DND-41 (cell line): Measurements from ENCODE around the gene LSM14A.
"Not testable (repeated sequence)": the region's sequence is repeated elsewhere in the genome, so short reads cannot be mapped to it uniquely, and the experiment has no call there.

Experiments
- ATAC-seq: fragments of 200-7000 bp; cut with Tn5 transposase; 3 replicates; pipeline ENCODE4 v1.9.1; 2021; ENCODE audit warnings: low read depth; ENCODE audit not compliant: insufficient read depth
- DNase-seq: peaks from one replicate; pipeline ENCODE4 v3.0.0-alpha.2; 2020
- H2AFZ ChIP-seq: 2 replicates; pipeline ENCODE4 v1.6.0; 2012; ENCODE audit warnings: low read depth, low read length
- H3K27ac ChIP-seq: 2 replicates; pipeline ENCODE4 v1.5.1; 2012; ENCODE audit warnings: low read length, inconsistent platforms
- H3K27me3 ChIP-seq: fragments of 200-600 bp; sonication (generic); 2 replicates; pipeline ENCODE4 v1.6.0; 2012; ENCODE audit warnings: low read length, mild to moderate bottlenecking, inconsistent platforms; ENCODE audit not compliant: insufficient read depth, poor library complexity
- H3K36me3 ChIP-seq: 2 replicates; pipeline ENCODE4 v1.5.1; 2012; ENCODE audit warnings: low read length, inconsistent platforms; ENCODE audit not compliant: insufficient read depth
- H3K4me1 ChIP-seq: 2 replicates; pipeline ENCODE4 v1.5.1; 2012; ENCODE audit warnings: mild to moderate bottlenecking, low read length; ENCODE audit not compliant: insufficient read depth
- H3K4me2 ChIP-seq: 2 replicates; pipeline ENCODE4 v1.6.0; 2012; ENCODE audit warnings: mild to moderate bottlenecking, moderate library complexity, low read length, inconsistent platforms; ENCODE audit not compliant: insufficient read depth
- H3K4me3 ChIP-seq, 2 experiments: fragments of 200-600 bp in 1 of 2; shearing (Covaris generic) in 1 of 2; 2 replicates each; pipeline ENCODE4 v1.5.1; 2012 to 2016; ENCODE audit warnings: inconsistent platforms in 2 of 2, low read length in 2 of 2, mild to moderate bottlenecking in 2 of 2, low read depth in 1 of 2, moderate library complexity in 1 of 2
- H3K79me2 ChIP-seq: 2 replicates; pipeline ENCODE4 v1.6.0; 2012; ENCODE audit warnings: low read length, inconsistent platforms; ENCODE audit not compliant: insufficient read depth
- H3K9ac ChIP-seq: 2 replicates; pipeline ENCODE4 v1.6.0; 2012; ENCODE audit warnings: low read depth, mild to moderate bottlenecking, inconsistent platforms, low read length, moderate library complexity
- H3K9me3 ChIP-seq: 2 replicates; pipeline ENCODE4 v1.5.1; 2012; ENCODE audit warnings: low read length, moderate library complexity, mild to moderate bottlenecking, inconsistent platforms; ENCODE audit not compliant: insufficient read depth, severe bottlenecking
- H4K20me1 ChIP-seq: 2 replicates; pipeline ENCODE4 v1.6.0; 2012; ENCODE audit warnings: low read length; ENCODE audit not compliant: insufficient read depth
- EZH2 ChIP-seq: IDR thresholded peaks from 3 replicates; pipeline ENCODE4 v1.6.1; 2012; ENCODE audit warnings: borderline replicate concordance, low read depth, mild to moderate bottlenecking, moderate library complexity, low read length, inconsistent platforms; ENCODE audit not compliant: severe bottlenecking
- TF ChIP-seq, protein P1 (sequence below): IDR thresholded peaks from 2 replicates; pipeline ENCODE4 v1.5.1; 2012; ENCODE audit warnings: borderline replicate concordance, low read length, moderate library complexity, mild to moderate bottlenecking; ENCODE audit not compliant: poor library complexity, severe bottlenecking; ENCODE audit errors: extremely low read depth

Gene LSM14A

GRCh38 chr19:34173193-34173956 lies 1.1 kb downstream of the LSM14A start:
- peaks cover 45% of the 10 kb centered on the region for H4K20me1 ChIP-seq

DNA sequence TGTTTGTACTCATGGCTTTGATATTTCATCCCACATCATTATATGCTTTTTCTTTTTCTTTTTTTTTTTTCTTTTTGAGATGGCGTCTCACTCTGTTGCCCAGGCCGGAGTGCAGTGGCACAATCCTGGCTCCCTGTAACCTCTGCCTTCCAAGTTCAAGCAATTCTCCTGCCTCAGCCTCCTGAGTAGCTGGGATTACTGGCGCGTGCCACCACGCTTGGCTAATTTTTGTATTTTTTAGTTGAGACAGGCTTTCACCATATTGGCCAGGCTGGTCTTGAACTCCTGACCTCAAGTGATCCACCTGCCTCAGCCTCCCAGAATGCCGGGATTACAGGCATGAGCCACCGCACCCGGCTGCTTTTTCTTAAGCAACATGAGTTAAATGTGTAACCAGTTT lies 2.9 kb downstream of the LSM14A start:
- peaks cover 44% of the 10 kb centered on the region for H3K36me3 ChIP-seq
- H3K4me1 ChIP-seq = peaks cover 59% of the 10 kb centered on the region
- H3K9me3 ChIP-seq, H3K27ac ChIP-seq, ATAC-seq, DNase-seq, H3K27me3 ChIP-seq, H2AFZ ChIP-seq: not testable (repeated sequence)
- H3K4me2 ChIP-seq = peak overlapping the region; percentile 91
- peaks cover 87% of the 10 kb centered on the region for H3K79me2 ChIP-seq
- H4K20me1 ChIP-seq = peaks cover 62% of the 10 kb centered on the region
- peak overlapping the region in 1 of 2 experiments; percentile 29; a peak in 1 of 4 replicates for H3K4me3 ChIP-seq
- 0 out of 2 replicates have a peak overlapping the region, but pooled peaks have one; percentile 92 for H3K9ac ChIP-seq

More at GRCh38 chr19:34173193-34173956, 1.1 kb downstream of the LSM14A start:
- Histone ChIP-seq H3K9ac (peak overlapping the region; percentile 92), H3K79me2 (peaks cover 69% of the 10 kb centered on the region), H3K36me3 (peaks cover 31% of the 10 kb centered on the region), H3K4me3 (peak overlapping the region; percentile 76 to 96), H3K27me3 (no peaks in the 10 kb centered on the region), H3K27ac (peak overlapping the region; percentile 87), H3K4me2 (peak overlapping the region; percentile 91), H3K4me1 (peaks cover 55% of the 10 kb centered on the region), H3K9me3 (no peaks in the 10 kb centered on the region), H2AFZ (peak overlapping the region; percentile 93)
- ATAC-seq (peak; percentile 43; the same call in 2 of the 3 replicates), DNase-seq (peak; percentile 30)
- TF ChIP-seq, protein P1, sequence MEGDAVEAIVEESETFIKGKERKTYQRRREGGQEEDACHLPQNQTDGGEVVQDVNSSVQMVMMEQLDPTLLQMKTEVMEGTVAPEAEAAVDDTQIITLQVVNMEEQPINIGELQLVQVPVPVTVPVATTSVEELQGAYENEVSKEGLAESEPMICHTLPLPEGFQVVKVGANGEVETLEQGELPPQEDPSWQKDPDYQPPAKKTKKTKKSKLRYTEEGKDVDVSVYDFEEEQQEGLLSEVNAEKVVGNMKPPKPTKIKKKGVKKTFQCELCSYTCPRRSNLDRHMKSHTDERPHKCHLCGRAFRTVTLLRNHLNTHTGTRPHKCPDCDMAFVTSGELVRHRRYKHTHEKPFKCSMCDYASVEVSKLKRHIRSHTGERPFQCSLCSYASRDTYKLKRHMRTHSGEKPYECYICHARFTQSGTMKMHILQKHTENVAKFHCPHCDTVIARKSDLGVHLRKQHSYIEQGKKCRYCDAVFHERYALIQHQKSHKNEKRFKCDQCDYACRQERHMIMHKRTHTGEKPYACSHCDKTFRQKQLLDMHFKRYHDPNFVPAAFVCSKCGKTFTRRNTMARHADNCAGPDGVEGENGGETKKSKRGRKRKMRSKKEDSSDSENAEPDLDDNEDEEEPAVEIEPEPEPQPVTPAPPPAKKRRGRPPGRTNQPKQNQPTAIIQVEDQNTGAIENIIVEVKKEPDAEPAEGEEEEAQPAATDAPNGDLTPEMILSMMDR = no peak
- TF ChIP-seq EZH2 = no peak

DNA sequence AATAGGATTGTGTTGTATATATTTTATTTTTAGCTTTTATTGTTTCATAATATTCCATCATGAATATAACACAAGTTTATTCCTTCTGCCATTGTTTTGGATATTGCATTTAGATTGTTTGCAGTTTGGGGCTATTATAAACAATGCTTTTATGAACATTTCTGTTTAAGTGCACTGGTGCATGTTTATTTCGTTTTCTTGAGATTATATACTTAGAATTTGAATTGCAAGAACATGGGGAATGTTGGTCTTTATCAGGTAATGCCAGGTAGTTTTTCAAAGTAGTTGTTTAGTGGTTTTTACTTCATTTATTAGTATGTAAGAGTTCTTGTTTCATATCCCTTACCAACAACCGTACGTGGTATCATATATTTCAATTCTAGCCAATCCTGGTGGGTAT lies 4.3 kb downstream of the LSM14A start:
- Histone ChIP-seq H3K27ac (no peak overlapping the region), H3K27me3 (no peaks in the 10 kb centered on the region), H3K4me1 (peaks cover 54% of the 10 kb centered on the region), H3K9me3 (no peaks in the 10 kb centered on the region), H3K4me3 (peak overlapping the region in 1 of 2 experiments; percentile 29; a peak in 1 of 4 replicates), H2AFZ (no peak overlapping the region), H3K4me2 (peak overlapping the region; percentile 91; the same call in 1 of the 2 replicates), H3K79me2 (peaks cover 99% of the 10 kb centered on the region), H4K20me1 (peaks cover 76% of the 10 kb centered on the region), H3K9ac (no peak overlapping the region), H3K36me3 (peaks cover 56% of the 10 kb centered on the region)
- ATAC-seq (no peak), DNase-seq (no peak)
- TF ChIP-seq EZH2 = no peak
- TF ChIP-seq, protein P1 = no peak

GRCh38 chr19:34178274-34178610 lies 5.9 kb downstream of the LSM14A start:
- H3K79me2 ChIP-seq = peaks cover 100% of the 10 kb centered on the region
- peaks cover 89% of the 10 kb centered on the region for H4K20me1 ChIP-seq

More at GRCh38 chr19:34178274-34178610, 5.9 kb downstream of the LSM14A start:
- ATAC-seq = no peak
- peak overlapping the region; percentile 40; the same call in 1 of the 2 replicates for H3K4me2 ChIP-seq
- TF ChIP-seq EZH2 = no peak
- TF ChIP-seq, protein P1 = no peak
- peaks cover 60% of the 10 kb centered on the region for H3K36me3 ChIP-seq
- no peaks in the 10 kb centered on the region for H3K9me3 ChIP-seq
- H3K9ac ChIP-seq = no peak overlapping the region
- no peak for DNase-seq
- no peak overlapping the region for H3K27ac ChIP-seq
- H3K27me3 ChIP-seq = no peaks in the 10 kb centered on the region
- no peak overlapping the region for H2AFZ ChIP-seq
- H3K4me1 ChIP-seq = peaks cover 50% of the 10 kb centered on the region
- no peak overlapping the region for H3K4me3 ChIP-seq
